ENCODE results near the gene PAQR9.

Gene PAQR9

GRCh38 chr3:142950972-142951371, 12.5 kb downstream of the PAQR9 start:
- H3K4me3 ChIP-seq (ENCODE audit: insufficient read depth, low read length, poor library complexity, severe bottlenecking): no peak overlapping the region
- TF ChIP-seq CTCF (IDR thresholded peaks at IDR 0.05; ENCODE audit: insufficient read depth, low read length, poor library complexity, severe bottlenecking) (no peak), EZH2phosphoT487 (conservative IDR thresholded peaks at IDR 0.05; ENCODE audit: low read length) (no peak)
- no peaks in the 10 kb centered on the region for H4K20me1 ChIP-seq (ENCODE audit: low read depth, low read length)
- H3K4me2 ChIP-seq (ENCODE audit: low read depth, low read length, poor library complexity, severe bottlenecking): no peak overlapping the region
- no peak overlapping the region for H3K27ac ChIP-seq (ENCODE audit: low read depth, low read length)
- no peaks in the 10 kb centered on the region for H3K9me2 ChIP-seq (replicated peaks; ENCODE audit: insufficient read depth, low read length)
- H2AFZ ChIP-seq (ENCODE audit: low read depth, low read length, severe bottlenecking): no peak overlapping the region
- H3K79me2 ChIP-seq (ENCODE audit: insufficient read depth, low read length): no peaks in the 10 kb centered on the region
- H3F3A ChIP-seq (ENCODE audit: insufficient read depth): no peaks in the 10 kb centered on the region
- H3K27me3 ChIP-seq (ENCODE audit: low read length): no peaks in the 10 kb centered on the region
- H3K9ac ChIP-seq (ENCODE audit: low read length): no peak overlapping the region
- H3K36me3 ChIP-seq (ENCODE audit: low read length): no peaks in the 10 kb centered on the region
- H3K9me3 ChIP-seq (ENCODE audit: insufficient read depth, low read length): no peaks in the 10 kb centered on the region

- TF ChIP-seq CTCF (IDR thresholded peaks at IDR 0.05; ENCODE audit: insufficient read depth, low read length, poor library complexity, severe bottlenecking): no peak
- no peak for TF ChIP-seq EZH2phosphoT487 (conservative IDR thresholded peaks at IDR 0.05; ENCODE audit: low read length)
- no peak overlapping the region for H3K27ac ChIP-seq (ENCODE audit: low read depth, low read length)
- no peaks in the 10 kb centered on the region for H3K9me3 ChIP-seq (ENCODE audit: insufficient read depth, low read length)
- no peak overlapping the region for H3K4me2 ChIP-seq (ENCODE audit: low read depth, low read length, poor library complexity, severe bottlenecking)
- no peaks in the 10 kb centered on the region for H3K9me2 ChIP-seq (replicated peaks; ENCODE audit: insufficient read depth, low read length)
- no peak overlapping the region for H3K9ac ChIP-seq (ENCODE audit: low read length)
- H3K4me3 ChIP-seq (ENCODE audit: insufficient read depth, low read length, poor library complexity, severe bottlenecking): no peak overlapping the region
- no peaks in the 10 kb centered on the region for H3K79me2 ChIP-seq (ENCODE audit: insufficient read depth, low read length)
- no peaks in the 10 kb centered on the region for H3F3A ChIP-seq (ENCODE audit: insufficient read depth)
- H2AFZ ChIP-seq (ENCODE audit: low read depth, low read length, severe bottlenecking): no peak overlapping the region
- no peaks in the 10 kb centered on the region for H3K27me3 ChIP-seq (ENCODE audit: low read length)
- H4K20me1 ChIP-seq (ENCODE audit: low read depth, low read length): no peaks in the 10 kb centered on the region
- H3K36me3 ChIP-seq (ENCODE audit: low read length): no peaks in the 10 kb centered on the region
Observed at GRCh38 chr3:142947799-142948575, 15.5 kb downstream of the PAQR9 start.

- H3K79me2 ChIP-seq (ENCODE audit: insufficient read depth, low read length): no peaks in the 10 kb centered on the region
- H3K4me3 ChIP-seq (ENCODE audit: insufficient read depth, low read length, poor library complexity, severe bottlenecking): no peak overlapping the region
- H3K27ac ChIP-seq (ENCODE audit: low read depth, low read length): no peak overlapping the region
- no peaks in the 10 kb centered on the region for H3K36me3 ChIP-seq (ENCODE audit: low read length)
- H3K27me3 ChIP-seq (ENCODE audit: low read length): no peaks in the 10 kb centered on the region
- H3K4me2 ChIP-seq (ENCODE audit: low read depth, low read length, poor library complexity, severe bottlenecking): no peak overlapping the region
- no peak for TF ChIP-seq CTCF (IDR thresholded peaks at IDR 0.05; ENCODE audit: insufficient read depth, low read length, poor library complexity, severe bottlenecking)
- TF ChIP-seq EZH2phosphoT487 (conservative IDR thresholded peaks at IDR 0.05; ENCODE audit: low read length): no peak
- no peaks in the 10 kb centered on the region for H4K20me1 ChIP-seq (ENCODE audit: low read depth, low read length)
- no peaks in the 10 kb centered on the region for H3K9me3 ChIP-seq (ENCODE audit: insufficient read depth, low read length)
- H3K9me2 ChIP-seq (replicated peaks; ENCODE audit: insufficient read depth, low read length): no peaks in the 10 kb centered on the region
- no peak overlapping the region for H3K9ac ChIP-seq (ENCODE audit: low read length)
- no peaks in the 10 kb centered on the region for H3F3A ChIP-seq (ENCODE audit: insufficient read depth)
- H2AFZ ChIP-seq (ENCODE audit: low read depth, low read length, severe bottlenecking): no peak overlapping the region
Observed at GRCh38 chr3:142947352-142947751, 16.1 kb downstream of the PAQR9 start.

Measured in SU-DHL-6 (cell line).